ENCODE measurements around the gene RPS19BP1.

- TF ChIP-seq CTCF (IDR thresholded peaks at IDR 0.05) (no peak), POLR2AphosphoS5 (IDR thresholded peaks at IDR 0.05) (no peak)
Observed at GRCh38 chr22:39536711-39537110, 4.2 kb upstream of the RPS19BP1 start.
